ENCODE results near the gene GAB2. TPM values are rescaled to one million over a fixed set of nuclear protein-coding genes. Genes with fewer than 3 reads are reported as not detected.

The GAB2 gene
- total RNA-seq, 3 donors from 2014 or later = 21.5 to 36.1 (median 26.6) TPM

- intact Hi-C loops (cut with DNase I, micrococcal nuclease) = no loop called here
Measured at GRCh38 chr11:78373689-78374088, 43.9 kb downstream of the GAB2 start.

DNA sequence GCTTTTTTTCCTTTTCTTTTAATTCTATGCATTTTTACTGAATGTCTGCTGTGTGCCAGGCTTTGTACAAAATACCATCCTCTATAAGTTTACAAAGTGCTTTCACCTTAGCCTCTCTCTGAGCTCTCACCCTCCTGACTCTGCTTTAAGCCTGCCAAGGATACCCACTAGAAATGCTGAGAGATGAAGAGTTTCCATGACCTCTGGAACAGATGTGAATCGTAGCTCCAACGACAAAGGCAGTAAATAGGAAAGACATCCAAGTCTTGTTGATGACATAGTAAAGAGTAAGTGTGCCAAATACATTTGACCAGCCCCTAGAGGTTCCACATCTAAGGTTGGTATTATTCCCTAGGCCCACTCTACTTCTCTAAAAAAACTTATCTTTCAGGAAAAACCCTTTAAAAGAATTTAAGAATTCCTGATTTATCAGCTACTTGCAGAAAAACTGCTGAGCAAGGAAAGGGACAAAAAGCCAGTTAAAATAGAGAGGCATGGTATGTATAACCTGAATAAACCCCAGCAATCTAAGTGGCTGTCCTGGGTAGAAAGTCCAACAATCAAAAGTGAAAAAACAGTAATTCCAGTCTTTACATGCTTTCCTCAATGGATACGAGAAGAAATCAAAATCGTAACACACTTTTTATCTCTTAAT, 45.4 kb downstream of the GAB2 start:
- no peak for ATAC-seq
- intact Hi-C loops (cut with DNase I, micrococcal nuclease) = no loop called here
- Histone ChIP-seq H3K9me3 (no peaks in the 10 kb centered on the region), H3K36me3 (ENCODE audit: low read depth) (no peaks in the 10 kb centered on the region), H3K4me3 (no peak overlapping the region), H3K4me1 (ENCODE audit: low read depth) (peaks cover 14% of the 10 kb centered on the region)
- no peak for DNase-seq
- no peak for TF ChIP-seq CTCF (IDR thresholded peaks at IDR 0.05)

More at GRCh38 chr11:78373689-78374088, 43.9 kb downstream of the GAB2 start:
- no peak for DNase-seq
- H3K36me3 ChIP-seq (ENCODE audit: low read depth) = no peaks in the 10 kb centered on the region
- ATAC-seq = no peak
- no peaks in the 10 kb centered on the region for H3K9me3 ChIP-seq
- H3K4me3 ChIP-seq = no peak overlapping the region
- TF ChIP-seq CTCF (IDR thresholded peaks at IDR 0.05) = no peak
- H3K4me1 ChIP-seq (ENCODE audit: low read depth) = peaks cover 21% of the 10 kb centered on the region

DNA sequence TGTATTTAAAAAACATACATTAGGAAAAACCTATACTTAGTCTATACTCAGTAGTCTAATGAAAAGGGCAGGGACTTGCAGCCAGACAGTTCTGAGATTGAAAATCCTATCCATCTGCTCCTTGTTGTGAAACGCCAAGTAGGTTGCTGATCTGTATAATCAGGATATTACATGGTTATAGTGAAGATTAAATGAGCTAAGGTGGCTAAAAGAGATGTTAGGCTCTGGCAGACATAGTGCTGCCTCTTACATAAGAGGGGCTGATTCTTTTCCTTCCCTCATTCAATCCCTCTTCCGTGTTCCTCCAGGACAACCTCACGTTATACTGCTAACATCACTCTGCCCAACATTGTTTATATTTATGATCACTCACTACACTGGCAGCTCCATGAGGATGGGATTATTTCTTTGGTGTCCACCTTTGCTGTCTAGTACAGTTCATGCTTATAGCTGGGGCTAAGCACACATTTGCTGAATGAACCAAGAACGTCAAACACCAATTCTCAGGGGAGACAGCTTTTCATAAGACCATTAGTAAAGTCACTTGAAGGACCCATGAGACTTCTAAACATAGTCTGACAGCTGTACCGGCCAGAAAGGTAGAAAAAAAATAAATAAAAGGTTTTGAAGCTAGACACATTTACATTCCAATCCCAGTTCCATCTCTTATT, 46.3 kb downstream of the GAB2 start:
- peaks cover 14% of the 10 kb centered on the region for H3K4me1 ChIP-seq (ENCODE audit: low read depth)
- intact Hi-C loops (cut with DNase I, micrococcal nuclease) = no loop called here
- no peak for ATAC-seq

GRCh38 chr11:78370406-78371172, 47.0 kb downstream of the GAB2 start:
- DNase-seq (no peak), ATAC-seq (peak; percentile 62)
- no peak for TF ChIP-seq CTCF (IDR thresholded peaks at IDR 0.05)
- peaks cover 14% of the 10 kb centered on the region for H3K4me1 ChIP-seq (ENCODE audit: low read depth)
- H3K4me3 ChIP-seq = no peak overlapping the region
- no peaks in the 10 kb centered on the region for H3K36me3 ChIP-seq (ENCODE audit: low read depth)
- H3K9me3 ChIP-seq = no peaks in the 10 kb centered on the region
- intact Hi-C loops (cut with DNase I, micrococcal nuclease) = no loop called here

More for the DNA sequence above, 46.3 kb downstream of the GAB2 start:
- no peak for TF ChIP-seq CTCF (IDR thresholded peaks at IDR 0.05)
- DNase-seq = no peak
- no peaks in the 10 kb centered on the region for H3K9me3 ChIP-seq
- H3K36me3 ChIP-seq (ENCODE audit: low read depth) = no peaks in the 10 kb centered on the region
- H3K4me3 ChIP-seq = no peak overlapping the region

DNA sequence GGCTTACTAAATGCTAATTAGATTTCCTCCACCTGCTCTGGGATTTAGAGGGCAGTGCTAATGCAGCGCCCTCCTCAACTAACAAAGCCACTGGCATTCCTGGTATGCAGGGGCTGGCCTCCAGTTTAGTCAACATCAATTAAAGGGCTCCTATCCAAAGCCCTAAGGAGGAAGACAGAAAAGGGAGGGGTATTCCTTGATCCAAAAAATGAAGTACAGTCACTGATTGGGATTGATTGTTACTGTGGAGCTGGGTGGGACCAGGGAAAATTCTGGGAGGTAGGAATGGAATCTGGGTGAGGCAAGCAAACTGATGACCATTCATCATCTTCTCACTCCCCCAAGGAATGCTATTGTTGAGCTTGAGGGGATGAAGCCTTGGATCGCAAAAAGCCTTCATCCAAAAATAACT, 52.2 kb downstream of the GAB2 start:
- no peak overlapping the region for H3K4me3 ChIP-seq
- ATAC-seq (no peak), DNase-seq (no peak)
- no peaks in the 10 kb centered on the region for H3K4me1 ChIP-seq (ENCODE audit: low read depth)
- H3K36me3 ChIP-seq (ENCODE audit: low read depth) = no peaks in the 10 kb centered on the region
- no peaks in the 10 kb centered on the region for H3K9me3 ChIP-seq
- no peak for TF ChIP-seq CTCF (IDR thresholded peaks at IDR 0.05)
- intact Hi-C loops (cut with DNase I, micrococcal nuclease) = no loop called here
